Heart left ventricle (tissue), 13 donors: ENCODE results near the gene RPS26.

ENCODE experiments used
- CTCF ChIP-seq, 12 donors: fragments of 200-600 bp; sonication (generic) in 4 of 12; IDR thresholded peaks; one replicate each; pipeline versions ENCODE4 v1.5.0 to v1.8.0; 2018 to 2022; ENCODE audit warnings: antibody characterized with exemption in 12 of 12, mild to moderate bottlenecking in 5 of 12
- POLR2A ChIP-seq, 2 donors: fragments of 450-650 bp; IDR thresholded peaks; one replicate each; pipeline ENCODE4 v1.6.1; 2017; ENCODE audit warnings: antibody characterized with exemption in 2 of 2, mild to moderate bottlenecking in 2 of 2, moderate library complexity in 2 of 2
- donor health status: ischemic (EF 13 %, LVEDD 7.1; RV severe dilation, severe dysfunction).
- donor health status: DM: no; HTN: yes; CAD: no.
- donor health status: DM: no; HTN: no; CAD: no.
- donor health status: ischemic (EF 25% LVEDD 6.9; RV normal size, moderate dysfunction).
- donor health status: ischemic (EF 25% LVEDD 5.7; RV mildly dilated, moderate dysfunction).
- donor health status: ischemic (EF 35%, LVEDD 5.7; RV mildly dilated, moderate dysfunction).
- donor health status: nonischemic (EF 11% LVEDD 7.7; RV severe dilation, severe dysfunction).
- donor health status: DM: yes; HTN: yes; CAD: no.
- donor health status: PGD.
- donor health status: ischemic (EF 29% LVEDD 5.4; RV normal size, mild dysfunction).
- donor health status: nonischemic (EF 23%, LVEDD 6.1; RV moderate dilation, normal function).

GRCh38 chr12:56086608-56087007, 44.9 kb downstream of the RPS26 start:
- TF ChIP-seq CTCF (IDR thresholded peaks at IDR 0.05) = no peak
- TF ChIP-seq POLR2A (IDR thresholded peaks at IDR 0.05) = no peak
